Thyroid gland (tissue), 4 donors: ENCODE results near the gene TTLL8. TPM values are rescaled to one million over a fixed set of nuclear protein-coding genes. Genes with fewer than 3 reads are reported as not detected.

Experiments
- DNase-seq, 2 donors: peaks; one replicate each; pipeline ENCODE4 v3.0.0-alpha.2; 2019
- H3K27ac ChIP-seq, 3 donors: fragments of 200-600 bp; sonication (generic); 1 replicate in 2 of 3; 2 replicates in 1 of 3; pipeline ENCODE4 v1.5.1; 2016 to 2019; ENCODE audit warnings: mild to moderate bottlenecking in 1 of 3, moderate library complexity in 1 of 3
- H3K27me3 ChIP-seq: fragments of 200-600 bp; sonication (generic); one replicate; pipeline ENCODE4 v1.5.1; 2019
- H3K36me3 ChIP-seq, 2 donors: fragments of 200-600 bp; sonication (generic); one replicate each; pipeline ENCODE4 v1.5.1; 2016 to 2019
- H3K4me1 ChIP-seq, 2 donors: fragments of 200-600 bp; sonication (generic); one replicate each; pipeline ENCODE4 v1.5.1; 2017 to 2019
- H3K4me3 ChIP-seq, 3 donors: fragments of 200-600 bp; sonication (generic); replicated peaks in 1 of 3; 1 replicate in 2 of 3; 2 replicates in 1 of 3; pipeline ENCODE4 v1.5.1; 2016; ENCODE audit warnings: mild to moderate bottlenecking in 1 of 3
- H3K9me3 ChIP-seq: fragments of 200-600 bp; sonication (generic); one replicate; pipeline ENCODE4 v1.5.1; 2017
- POLR2A ChIP-seq, 2 donors: fragments of 450-650 bp; IDR thresholded peaks; one replicate each; pipeline ENCODE4 v1.6.1; 2017; ENCODE audit warnings: antibody characterized with exemption in 2 of 2, mild to moderate bottlenecking in 2 of 2, moderate library complexity in 1 of 2
- WGBS, 2 donors: methylation state at CpG; one replicate each; pipeline ENCODE4 v1.1.5; 2017; 5-methylcytosine and 5-hydroxymethylcytosine counted together
- intact Hi-C: fragments of 100-400 bp; cut with DNase I; formaldehyde crosslinking; loops from one replicate; pipeline ENCODE4 v1.15.1; 2023
- total RNA-seq, 4 donors: library from RNA; depleted of rRNA; stranded (reverse); fragments of >200 nt; gene quantifications; one replicate each; pipeline ENCODE4 v1.2.3, GENCODE V29; 2016
- TF ChIP-seq, protein P1 (sequence below), 6 experiments: fragments of 200-600 bp in 3 of 6; fragments of 450-650 bp in 3 of 6; sonication (generic) in 3 of 6; IDR thresholded peaks; one replicate each; pipeline ENCODE4 v1.5.1; 2016 to 2019; ENCODE audit warnings: antibody characterized with exemption in 6 of 6, mild to moderate bottlenecking in 2 of 6, inconsistent platforms in 1 of 6, moderate library complexity in 1 of 6

Gene TTLL8
- total RNA-seq, 4 donors from 2014 or later: not detected

DNA sequence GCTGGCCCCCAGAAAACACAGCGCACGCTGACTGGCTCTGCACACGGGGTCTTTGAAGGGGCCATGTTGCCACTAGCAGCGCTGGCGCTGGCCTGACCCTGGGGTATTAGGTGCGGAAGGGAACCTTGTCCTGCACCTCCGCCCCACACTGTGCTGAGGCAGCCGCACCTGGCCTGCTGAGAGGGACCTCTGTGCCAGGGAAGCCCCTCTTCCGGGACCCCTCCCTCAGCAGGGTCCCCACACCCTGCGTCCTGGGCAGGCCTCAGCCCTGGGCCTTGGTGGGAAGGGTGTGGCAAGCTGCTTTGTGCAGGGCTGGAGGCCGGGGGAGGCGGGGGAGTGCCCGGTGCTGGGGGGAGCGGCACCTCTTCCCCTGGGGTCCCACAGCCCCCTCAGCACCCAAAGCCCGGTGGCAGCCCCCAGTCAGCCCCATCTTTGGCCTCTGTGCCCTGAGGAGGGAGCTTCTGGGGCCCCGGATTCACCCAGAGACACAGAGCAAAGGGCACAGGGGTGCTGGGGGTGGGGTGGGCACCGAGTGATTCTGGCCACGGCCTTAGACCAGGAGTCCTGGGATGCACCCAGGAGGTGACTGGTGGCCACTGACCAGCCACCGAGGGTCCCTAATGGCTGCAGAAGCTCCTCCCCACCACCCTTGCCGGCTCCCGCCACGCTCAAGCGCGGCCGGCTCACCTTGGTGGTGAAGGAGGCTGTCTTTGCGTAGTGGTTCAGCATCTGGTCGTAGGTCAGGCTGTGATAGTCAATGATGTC, 11.4 kb downstream of the TTLL8 start:
- WGBS, 2 donors: 90% methylated on average over 9 to 20 of the region's 27 CpGs
- no peaks in the 10 kb centered on the region for H3K9me3 ChIP-seq
- DNase-seq: no peak
- H3K4me1 ChIP-seq: no peaks in the 10 kb centered on the region
- intact Hi-C loops: no loop called here
- no peaks in the 10 kb centered on the region for H3K36me3 ChIP-seq
- H3K27me3 ChIP-seq: no peaks in the 10 kb centered on the region
- TF ChIP-seq, protein P1, sequence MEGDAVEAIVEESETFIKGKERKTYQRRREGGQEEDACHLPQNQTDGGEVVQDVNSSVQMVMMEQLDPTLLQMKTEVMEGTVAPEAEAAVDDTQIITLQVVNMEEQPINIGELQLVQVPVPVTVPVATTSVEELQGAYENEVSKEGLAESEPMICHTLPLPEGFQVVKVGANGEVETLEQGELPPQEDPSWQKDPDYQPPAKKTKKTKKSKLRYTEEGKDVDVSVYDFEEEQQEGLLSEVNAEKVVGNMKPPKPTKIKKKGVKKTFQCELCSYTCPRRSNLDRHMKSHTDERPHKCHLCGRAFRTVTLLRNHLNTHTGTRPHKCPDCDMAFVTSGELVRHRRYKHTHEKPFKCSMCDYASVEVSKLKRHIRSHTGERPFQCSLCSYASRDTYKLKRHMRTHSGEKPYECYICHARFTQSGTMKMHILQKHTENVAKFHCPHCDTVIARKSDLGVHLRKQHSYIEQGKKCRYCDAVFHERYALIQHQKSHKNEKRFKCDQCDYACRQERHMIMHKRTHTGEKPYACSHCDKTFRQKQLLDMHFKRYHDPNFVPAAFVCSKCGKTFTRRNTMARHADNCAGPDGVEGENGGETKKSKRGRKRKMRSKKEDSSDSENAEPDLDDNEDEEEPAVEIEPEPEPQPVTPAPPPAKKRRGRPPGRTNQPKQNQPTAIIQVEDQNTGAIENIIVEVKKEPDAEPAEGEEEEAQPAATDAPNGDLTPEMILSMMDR (IDR thresholded peaks at IDR 0.05): no peak
- TF ChIP-seq POLR2A (IDR thresholded peaks at IDR 0.05): no peak
- no peak overlapping the region for H3K4me3 ChIP-seq
- H3K27ac ChIP-seq: no peak overlapping the region

DNA sequence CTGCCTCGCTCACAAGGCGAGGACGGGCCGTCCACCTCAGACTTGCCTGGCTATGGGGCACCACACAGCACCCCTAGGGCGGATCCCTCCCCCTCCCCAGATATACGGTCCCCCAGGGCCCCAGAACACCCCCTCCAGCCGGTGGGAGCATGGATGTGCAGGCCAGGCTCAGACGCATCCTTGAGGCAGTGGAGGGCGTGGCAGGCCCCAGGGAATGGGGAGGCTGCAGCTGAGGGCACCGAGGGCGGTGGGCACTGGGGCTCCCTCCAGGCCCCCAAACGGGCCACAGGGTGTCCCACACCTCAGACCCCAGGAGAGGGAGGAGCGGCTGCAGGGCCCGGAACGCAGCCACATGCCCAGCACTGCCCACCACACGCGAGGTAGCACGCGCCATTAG, 12.1 kb downstream of the TTLL8 start:
- H3K27ac ChIP-seq: no peak overlapping the region
- no peaks in the 10 kb centered on the region for H3K36me3 ChIP-seq
- no peak for DNase-seq
- 80 to 94% methylated on average over 6 to 16 of the region's 19 CpGs for WGBS, 2 donors
- no peaks in the 10 kb centered on the region for H3K4me1 ChIP-seq
- TF ChIP-seq, protein P1 (IDR thresholded peaks at IDR 0.05): no peak
- TF ChIP-seq POLR2A (IDR thresholded peaks at IDR 0.05): no peak
- intact Hi-C loops: no loop called here
- no peak overlapping the region for H3K4me3 ChIP-seq
- no peaks in the 10 kb centered on the region for H3K27me3 ChIP-seq
- no peaks in the 10 kb centered on the region for H3K9me3 ChIP-seq

DNA sequence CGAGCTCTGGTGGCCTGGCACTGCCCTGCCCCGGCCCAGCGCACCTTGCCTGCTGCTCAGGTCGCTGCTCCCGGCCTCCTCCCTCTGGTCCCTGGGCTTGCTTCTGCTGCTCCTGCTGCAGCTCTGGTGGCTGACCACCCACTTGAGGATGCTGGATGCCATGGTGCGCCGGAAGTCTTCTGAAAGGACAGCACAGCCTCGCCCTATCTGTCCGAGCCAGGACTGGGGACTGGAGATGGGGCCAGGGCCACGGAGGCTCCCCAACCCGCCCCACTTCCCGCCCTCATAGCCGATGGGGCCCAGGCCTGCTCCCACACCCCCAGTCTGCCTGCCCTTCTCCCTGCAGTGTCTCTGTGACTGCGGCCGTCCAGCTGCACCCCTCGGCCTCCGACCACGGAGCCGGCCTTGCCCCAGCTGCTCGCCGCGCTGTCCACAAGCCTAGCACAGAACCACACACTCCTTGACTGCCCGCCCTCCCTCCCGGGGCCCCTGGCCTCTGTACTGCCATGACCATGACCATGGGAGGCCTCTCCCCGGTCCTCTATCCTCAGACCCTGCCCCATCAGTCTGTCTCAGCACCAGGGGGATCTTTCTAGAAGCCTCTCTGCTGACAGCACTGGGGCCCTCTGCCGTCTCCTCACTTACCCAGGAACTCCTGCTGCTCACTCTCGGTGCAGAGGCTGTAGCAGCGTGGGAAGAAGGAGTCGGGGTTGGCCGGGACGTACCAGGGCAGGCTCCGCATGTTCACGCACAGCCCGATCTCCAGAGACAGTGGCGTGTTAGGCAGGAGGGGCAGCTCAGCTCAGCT, 12.7 kb downstream of the TTLL8 start:
- Histone ChIP-seq H3K27me3 (no peaks in the 10 kb centered on the region), H3K4me1 (no peaks in the 10 kb centered on the region), H3K36me3 (no peaks in the 10 kb centered on the region), H3K9me3 (no peaks in the 10 kb centered on the region), H3K27ac (no peak overlapping the region), H3K4me3 (no peak overlapping the region)
- intact Hi-C loops: no loop called here
- 68 to 77% methylated on average over 19 to 24 of the region's 35 CpGs for WGBS, 2 donors
- DNase-seq: no peak
- TF ChIP-seq POLR2A (IDR thresholded peaks at IDR 0.05): no peak
- TF ChIP-seq, protein P1 (IDR thresholded peaks at IDR 0.05): no peak

DNA sequence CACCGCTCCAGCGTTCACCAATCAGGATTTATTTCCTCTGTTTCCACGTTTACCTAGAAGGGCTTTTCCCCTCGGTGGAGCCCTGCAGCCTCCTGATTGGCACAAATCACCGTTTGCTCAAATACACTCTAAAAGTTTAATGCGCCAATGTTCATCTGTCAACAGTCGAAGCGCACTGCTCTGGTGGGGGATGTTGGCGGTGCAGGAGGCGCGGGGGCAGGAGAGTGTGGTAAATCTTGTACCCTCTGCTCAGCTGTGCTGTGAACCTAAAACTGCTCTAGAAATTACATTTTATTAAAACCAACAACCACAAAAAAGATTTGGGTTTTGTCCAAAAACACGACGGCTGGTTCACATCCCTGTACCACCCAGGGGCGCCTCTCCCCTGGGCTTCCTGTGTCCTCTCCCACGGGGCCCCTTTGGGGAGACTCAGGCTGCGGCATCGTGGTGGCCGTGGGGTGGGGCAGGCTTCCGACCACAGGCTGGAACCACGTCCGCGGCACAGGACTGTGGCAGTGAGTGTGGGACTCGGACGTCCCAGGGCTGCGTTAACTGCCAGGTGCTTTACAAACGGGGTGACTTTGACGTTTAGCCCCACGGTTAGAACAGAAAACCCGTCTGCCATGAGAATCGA, 13.5 kb downstream of the TTLL8 start:
- Histone ChIP-seq H3K9me3 (no peaks in the 10 kb centered on the region), H3K4me3 (no peak overlapping the region), H3K4me1 (no peaks in the 10 kb centered on the region), H3K36me3 (no peaks in the 10 kb centered on the region), H3K27ac (no peak overlapping the region), H3K27me3 (no peaks in the 10 kb centered on the region)
- DNase-seq: no peak
- intact Hi-C loops: no loop called here
- TF ChIP-seq POLR2A (IDR thresholded peaks at IDR 0.05): no peak
- TF ChIP-seq, protein P1 (IDR thresholded peaks at IDR 0.05): no peak
- 82 to 83% methylated on average over 27 to 30 of the region's 30 CpGs for WGBS, 2 donors
